ENCODE results near the gene SKAP1. TPM values are rescaled to one million over a fixed set of nuclear protein-coding genes. Genes with fewer than 3 reads are reported as not detected.
A peak's percentile ranks its signal among the peaks of the same experiment; 100 is the strongest.

Gene SKAP1
- total and polyA plus RNA-seq, 11 donors: 0.25 to 5.3 (median 0.38) TPM; not detected in 6

DNA sequence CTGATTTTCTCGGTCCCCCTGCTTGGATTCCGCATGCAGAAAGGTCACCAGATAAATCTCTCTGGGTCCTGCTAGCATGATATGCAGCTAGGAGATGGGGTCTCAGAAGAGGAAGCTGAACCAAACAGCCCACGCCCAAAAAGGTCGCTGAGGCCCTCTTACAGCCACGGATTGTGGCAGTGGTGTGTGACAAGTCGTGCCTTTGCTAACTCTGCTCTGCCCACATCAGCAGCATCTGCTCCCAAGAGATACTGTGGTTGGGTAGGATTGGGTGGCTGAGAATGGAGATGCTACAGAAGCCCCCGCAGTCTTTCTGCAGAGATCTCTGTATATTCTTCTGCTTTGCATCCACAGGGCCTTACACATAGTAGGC, 15.2 kb upstream of the SKAP1 start:
- WGBS, 4 donors: 84 to 92% (median 86%) methylated on average over 7 of the region's 7 CpGs
- no peak overlapping the region for H3K4me3 ChIP-seq
- no peak overlapping the region for H3K27ac ChIP-seq
- no peak for ATAC-seq
- H3K27me3 ChIP-seq: peaks cover 0 to 50% (median 10%) of the 10 kb centered on the region in 9 donors
- intact Hi-C loops (cut with DNase I): no loop called here
- DNase-seq: no peak
- H3K4me1 ChIP-seq: peaks cover 0 to 29% (median 0%) of the 10 kb centered on the region in 12 donors
- H3K36me3 ChIP-seq: no peaks in the 10 kb centered on the region
- TF ChIP-seq, protein P1, sequence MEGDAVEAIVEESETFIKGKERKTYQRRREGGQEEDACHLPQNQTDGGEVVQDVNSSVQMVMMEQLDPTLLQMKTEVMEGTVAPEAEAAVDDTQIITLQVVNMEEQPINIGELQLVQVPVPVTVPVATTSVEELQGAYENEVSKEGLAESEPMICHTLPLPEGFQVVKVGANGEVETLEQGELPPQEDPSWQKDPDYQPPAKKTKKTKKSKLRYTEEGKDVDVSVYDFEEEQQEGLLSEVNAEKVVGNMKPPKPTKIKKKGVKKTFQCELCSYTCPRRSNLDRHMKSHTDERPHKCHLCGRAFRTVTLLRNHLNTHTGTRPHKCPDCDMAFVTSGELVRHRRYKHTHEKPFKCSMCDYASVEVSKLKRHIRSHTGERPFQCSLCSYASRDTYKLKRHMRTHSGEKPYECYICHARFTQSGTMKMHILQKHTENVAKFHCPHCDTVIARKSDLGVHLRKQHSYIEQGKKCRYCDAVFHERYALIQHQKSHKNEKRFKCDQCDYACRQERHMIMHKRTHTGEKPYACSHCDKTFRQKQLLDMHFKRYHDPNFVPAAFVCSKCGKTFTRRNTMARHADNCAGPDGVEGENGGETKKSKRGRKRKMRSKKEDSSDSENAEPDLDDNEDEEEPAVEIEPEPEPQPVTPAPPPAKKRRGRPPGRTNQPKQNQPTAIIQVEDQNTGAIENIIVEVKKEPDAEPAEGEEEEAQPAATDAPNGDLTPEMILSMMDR (IDR thresholded peaks at IDR 0.05): no peak
- no peak for TF ChIP-seq POLR2A (IDR thresholded peaks at IDR 0.05)
- H3K9me3 ChIP-seq: no peaks in the 10 kb centered on the region

DNA sequence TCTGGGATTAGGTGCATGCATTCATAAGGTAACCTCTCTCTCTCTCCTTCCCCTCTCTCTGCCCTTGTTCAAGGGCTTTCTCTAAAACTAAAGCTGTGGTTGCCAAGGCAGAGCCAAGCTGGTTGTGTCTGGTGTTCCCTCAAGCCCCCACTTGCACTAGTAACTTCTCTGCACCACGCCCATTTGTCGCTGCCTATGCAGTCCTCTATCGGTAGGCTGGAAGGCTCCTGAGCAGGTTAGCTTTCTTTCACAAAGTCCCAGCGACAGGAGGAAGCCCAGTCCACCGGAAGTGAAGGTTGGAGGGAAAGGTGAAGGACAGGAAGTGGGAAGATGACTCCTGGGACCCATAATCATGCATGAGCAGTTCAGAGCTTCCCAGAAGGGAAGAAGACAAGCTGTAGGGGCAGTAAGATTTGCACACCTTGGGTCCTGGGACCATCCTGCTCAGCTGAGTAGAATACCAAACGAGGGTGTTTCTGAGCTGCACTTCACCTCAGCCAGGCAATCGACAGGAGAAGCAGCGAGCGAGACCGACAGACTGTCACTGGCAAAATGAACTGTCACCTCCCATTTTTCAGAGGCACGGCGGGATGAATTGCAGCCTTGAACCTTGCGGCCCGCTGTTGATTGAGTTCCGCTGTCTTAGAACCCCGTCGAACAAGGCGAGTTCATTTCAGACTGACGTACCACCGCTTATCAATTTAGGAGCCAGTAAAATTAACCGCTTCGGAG, 14.7 kb upstream of the SKAP1 start:
- no peak for ATAC-seq
- Histone ChIP-seq H3K9me3 (no peaks in the 10 kb centered on the region), H3K27me3 (peaks cover 0 to 44% (median 10%) of the 10 kb centered on the region in 9 donors), H3K4me3 (no peak overlapping the region), H3K4me1 (peaks cover 0 to 33% (median 0%) of the 10 kb centered on the region in 12 donors), H3K27ac (no peak overlapping the region), H3K36me3 (no peaks in the 10 kb centered on the region)
- TF ChIP-seq, protein P1 (IDR thresholded peaks at IDR 0.05): no peak
- TF ChIP-seq POLR2A (IDR thresholded peaks at IDR 0.05): no peak
- intact Hi-C loops (cut with DNase I): no loop called here
- DNase-seq: no peak
- WGBS, 4 donors: 65 to 78% (median 73%) methylated on average over 22 of the region's 22 CpGs

DNA sequence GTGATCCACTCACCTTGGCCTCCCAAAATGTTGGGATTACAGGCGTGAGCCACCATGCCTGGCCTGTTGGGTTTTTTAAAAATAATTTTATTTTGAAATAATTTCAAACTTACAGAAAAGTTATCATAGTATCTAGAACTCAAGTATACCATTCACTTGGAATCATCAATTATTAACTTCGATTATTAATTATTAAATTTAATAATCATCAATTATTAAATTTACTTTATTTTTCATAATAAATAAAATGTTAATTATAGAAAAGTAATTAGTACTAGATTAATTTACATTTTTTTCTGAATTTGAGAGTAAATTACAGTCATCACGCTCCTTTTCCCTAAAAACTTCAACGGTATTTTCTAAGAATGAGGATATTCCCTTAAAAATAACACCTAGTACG, 13.7 kb upstream of the SKAP1 start:
- Histone ChIP-seq H3K4me1 (peaks cover 0 to 42% (median 0%) of the 10 kb centered on the region in 12 donors), H3K27ac (no peak overlapping the region), H3K9me3 (no peaks in the 10 kb centered on the region), H3K27me3 (peaks cover 0 to 41% (median 8%) of the 10 kb centered on the region in 9 donors), H3K36me3 (no peaks in the 10 kb centered on the region), H3K4me3 (no peak overlapping the region)
- no peak for ATAC-seq
- 92 to 95% (median 94%) methylated on average over 5 of the region's 5 CpGs for WGBS, 4 donors
- intact Hi-C loops (cut with DNase I): no loop called here
- no peak for TF ChIP-seq POLR2A (IDR thresholded peaks at IDR 0.05)
- TF ChIP-seq, protein P1 (IDR thresholded peaks at IDR 0.05): no peak
- DNase-seq: no peak

DNA sequence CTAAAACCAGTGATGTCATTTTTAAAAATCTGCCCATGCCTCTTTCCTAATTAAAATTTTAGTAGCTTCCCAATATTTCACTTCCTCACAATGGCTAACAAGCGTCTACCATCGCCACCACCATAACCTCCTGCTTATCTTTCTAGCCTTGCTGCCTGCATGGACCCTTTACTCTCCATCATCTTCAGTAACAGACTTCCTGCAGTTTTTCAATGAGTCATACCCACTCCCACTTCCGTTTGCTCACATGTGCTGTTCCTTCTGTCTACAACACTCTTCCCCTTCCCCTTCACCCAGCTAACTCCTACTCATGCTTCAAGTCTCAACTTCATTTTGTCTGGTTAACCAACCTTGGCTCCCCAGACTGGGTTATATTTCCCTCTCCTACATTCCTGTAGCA, 12.8 kb upstream of the SKAP1 start:
- no peak for TF ChIP-seq POLR2A (IDR thresholded peaks at IDR 0.05)
- TF ChIP-seq, protein P1 (IDR thresholded peaks at IDR 0.05): no peak
- WGBS, 4 donors: 77 to 86% (median 80%) methylated on average over 3 of the region's 3 CpGs
- DNase-seq (no peak), ATAC-seq (no peak)
- no peaks in the 10 kb centered on the region for H3K36me3 ChIP-seq
- intact Hi-C loops (cut with DNase I): no loop called here
- H3K4me1 ChIP-seq: peaks cover 0 to 47% (median 0%) of the 10 kb centered on the region in 12 donors
- peak overlapping the region in 1 of 12 donors; percentile 75 for H3K27ac ChIP-seq
- H3K4me3 ChIP-seq: no peak overlapping the region
- H3K9me3 ChIP-seq: no peaks in the 10 kb centered on the region
- peaks cover 0 to 43% (median 8%) of the 10 kb centered on the region in 9 donors for H3K27me3 ChIP-seq

Measured in heart left ventricle (tissue), 16 donors.